Neural crest cell (in vitro differentiated cells): Measurements from ENCODE around the gene PRTFDC1. TPM values are rescaled to one million over a fixed set of nuclear protein-coding genes. Genes with fewer than 3 reads are reported as not detected.

Source experiments
- DNase-seq: peaks from one replicate; pipeline ENCODE4 v3.0.0; 2021; ENCODE audit warnings: low read depth, mixed read lengths, low spot score
- H3K27ac Mint-ChIP-seq: one replicate; pipeline ENCODE4 v1.8.0; 2021; ENCODE audit warnings: mild to moderate bottlenecking, mixed read lengths; ENCODE audit not compliant: unreplicated experiment
- H3K27me3 Mint-ChIP-seq: 2 replicates; pipeline ENCODE4 v1.8.0; 2021; ENCODE audit warnings: low read depth, mild to moderate bottlenecking, mixed read lengths
- H3K36me3 Mint-ChIP-seq: 2 replicates; pipeline ENCODE4 v1.8.0; 2021; ENCODE audit warnings: low read depth, mild to moderate bottlenecking, mixed read lengths
- H3K4me1 Mint-ChIP-seq: 2 replicates; pipeline ENCODE4 v1.8.0; 2021; ENCODE audit warnings: mixed read lengths
- H3K4me3 Mint-ChIP-seq: one replicate; pipeline ENCODE4 v1.8.0; 2021; ENCODE audit warnings: mild to moderate bottlenecking, mixed read lengths
- H3K9me3 Mint-ChIP-seq: 2 replicates; pipeline ENCODE4 v1.8.0; 2021; ENCODE audit warnings: mixed read lengths
- CTCF ChIP-seq: fragments of 200-600 bp; sonication (generic); conservative IDR thresholded peaks from 2 replicates; pipeline ENCODE4 v1.5.0; 2021; ENCODE audit warnings: antibody characterized with exemption, mild to moderate bottlenecking
- total RNA-seq: library from RNA; stranded (reverse); gene quantifications from 2 replicates; pipeline ENCODE4 v1.2.1, GENCODE V29; 2021

PRTFDC1 gene
- total RNA-seq, 1 donor from 2014 or later, result 26.7 TPM

GRCh38 chr10:24965051-24965450 lies 12.6 kb upstream of the PRTFDC1 start:
- TF ChIP-seq CTCF, result no peak
- peaks cover 1% of the 10 kb centered on the region for H3K4me1 Mint-ChIP-seq
- DNase-seq, result no peak
- H3K27ac Mint-ChIP-seq, result no peak overlapping the region
- no peak overlapping the region for H3K4me3 Mint-ChIP-seq
- no peaks in the 10 kb centered on the region for H3K9me3 Mint-ChIP-seq
- no peaks in the 10 kb centered on the region for H3K36me3 Mint-ChIP-seq
- no peaks in the 10 kb centered on the region for H3K27me3 Mint-ChIP-seq

- DNase-seq, result no peak
- Mint-ChIP-seq H3K4me1 (peaks cover 12% of the 10 kb centered on the region), H3K36me3 (no peaks in the 10 kb centered on the region), H3K4me3 (no peak overlapping the region), H3K9me3 (no peaks in the 10 kb centered on the region), H3K27me3 (no peaks in the 10 kb centered on the region), H3K27ac (no peak overlapping the region)
- no peak for TF ChIP-seq CTCF
Observed at GRCh38 chr10:24963521-24964041, 11.2 kb upstream of the PRTFDC1 start.

- H3K27ac Mint-ChIP-seq, result no peak overlapping the region
- no peak for TF ChIP-seq CTCF
- H3K27me3 Mint-ChIP-seq, result no peaks in the 10 kb centered on the region
- no peaks in the 10 kb centered on the region for H3K9me3 Mint-ChIP-seq
- no peak overlapping the region for H3K4me3 Mint-ChIP-seq
- no peak for DNase-seq
- peaks cover 18% of the 10 kb centered on the region for H3K4me1 Mint-ChIP-seq
- no peaks in the 10 kb centered on the region for H3K36me3 Mint-ChIP-seq
Observed at GRCh38 chr10:24962995-24963394, 10.6 kb upstream of the PRTFDC1 start.

GRCh38 chr10:24961582-24961981 lies 9.2 kb upstream of the PRTFDC1 start:
- TF ChIP-seq CTCF, result no peak
- no peaks in the 10 kb centered on the region for H3K27me3 Mint-ChIP-seq
- no peak for DNase-seq
- no peaks in the 10 kb centered on the region for H3K36me3 Mint-ChIP-seq
- no peaks in the 10 kb centered on the region for H3K9me3 Mint-ChIP-seq
- no peak overlapping the region for H3K4me3 Mint-ChIP-seq
- H3K27ac Mint-ChIP-seq, result no peak overlapping the region
- H3K4me1 Mint-ChIP-seq, result peaks cover 22% of the 10 kb centered on the region

GRCh38 chr10:24959382-24959730 lies 7.0 kb upstream of the PRTFDC1 start:
- no peak for TF ChIP-seq CTCF
- no peaks in the 10 kb centered on the region for H3K27me3 Mint-ChIP-seq

More at GRCh38 chr10:24959382-24959730, 7.0 kb upstream of the PRTFDC1 start:
- Mint-ChIP-seq H3K36me3 (no peaks in the 10 kb centered on the region), H3K4me3 (no peak overlapping the region), H3K9me3 (no peaks in the 10 kb centered on the region), H3K27ac (no peak overlapping the region), H3K4me1 (peaks cover 23% of the 10 kb centered on the region)
- DNase-seq, result no peak
